HL-60/S4 treated with phorbol 12-myristate 13-acetate at 8.2 ng/mL for 4 days and 3 days (cell line): ENCODE data around the gene ITGB1.
"Not testable (repeated sequence)": the region's sequence is repeated elsewhere in the genome, so short reads cannot be mapped to it uniquely, and the experiment has no call there.

Experiments
- in situ Hi-C: fragments of 300-500 bp; cut with MboI; formaldehyde crosslinking; loops from 2 replicates; pipeline ENCODE4 v1.15.0; 2022; ENCODE audit warnings: low sequenced_read_pairs

The ITGB1 gene

DNA sequence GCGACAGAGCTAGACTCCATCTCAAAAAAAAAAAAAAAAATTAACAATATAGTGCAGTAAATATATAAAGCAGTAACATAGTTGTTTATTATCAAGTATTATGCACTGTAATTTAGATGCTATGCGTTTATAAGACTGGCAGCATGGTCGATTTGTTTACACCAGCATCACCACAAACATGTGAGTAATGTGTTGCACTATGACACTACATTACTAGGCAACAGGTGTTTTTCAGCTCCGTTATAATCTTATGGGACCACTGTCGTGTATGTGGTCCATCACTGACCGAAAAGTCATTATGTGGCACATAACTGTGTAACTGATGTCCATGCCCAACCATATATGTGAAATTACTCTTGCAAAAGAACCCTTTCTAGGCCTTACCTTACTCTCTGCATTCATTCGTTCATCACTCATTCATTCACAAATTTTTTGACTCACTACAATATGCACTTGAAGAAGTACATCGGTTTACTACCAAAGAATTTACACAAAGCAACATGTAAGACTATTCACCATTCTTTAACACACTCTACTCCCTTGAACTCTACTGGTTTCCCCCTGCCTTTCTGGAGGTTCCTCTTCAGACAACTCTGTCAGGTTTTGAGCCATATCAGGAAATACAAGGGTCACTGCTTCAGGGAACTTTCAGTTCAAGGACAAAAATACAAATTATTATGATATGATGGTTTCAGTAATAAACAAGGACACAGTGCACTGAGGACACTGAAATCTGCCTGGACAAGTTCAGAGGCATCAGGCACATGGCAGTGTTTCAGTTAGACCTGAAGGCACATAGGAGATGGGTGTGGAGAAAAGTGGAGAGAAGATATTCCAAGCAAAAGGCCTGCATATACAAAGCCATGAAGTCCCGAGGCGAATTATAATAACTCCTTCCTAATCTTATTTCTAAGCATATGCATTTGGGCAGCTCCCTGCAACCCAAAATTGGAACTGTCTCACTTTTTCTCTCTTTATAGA lies 17.4 kb downstream of the ITGB1 start:
- in situ Hi-C loops: no loop called here

DNA sequence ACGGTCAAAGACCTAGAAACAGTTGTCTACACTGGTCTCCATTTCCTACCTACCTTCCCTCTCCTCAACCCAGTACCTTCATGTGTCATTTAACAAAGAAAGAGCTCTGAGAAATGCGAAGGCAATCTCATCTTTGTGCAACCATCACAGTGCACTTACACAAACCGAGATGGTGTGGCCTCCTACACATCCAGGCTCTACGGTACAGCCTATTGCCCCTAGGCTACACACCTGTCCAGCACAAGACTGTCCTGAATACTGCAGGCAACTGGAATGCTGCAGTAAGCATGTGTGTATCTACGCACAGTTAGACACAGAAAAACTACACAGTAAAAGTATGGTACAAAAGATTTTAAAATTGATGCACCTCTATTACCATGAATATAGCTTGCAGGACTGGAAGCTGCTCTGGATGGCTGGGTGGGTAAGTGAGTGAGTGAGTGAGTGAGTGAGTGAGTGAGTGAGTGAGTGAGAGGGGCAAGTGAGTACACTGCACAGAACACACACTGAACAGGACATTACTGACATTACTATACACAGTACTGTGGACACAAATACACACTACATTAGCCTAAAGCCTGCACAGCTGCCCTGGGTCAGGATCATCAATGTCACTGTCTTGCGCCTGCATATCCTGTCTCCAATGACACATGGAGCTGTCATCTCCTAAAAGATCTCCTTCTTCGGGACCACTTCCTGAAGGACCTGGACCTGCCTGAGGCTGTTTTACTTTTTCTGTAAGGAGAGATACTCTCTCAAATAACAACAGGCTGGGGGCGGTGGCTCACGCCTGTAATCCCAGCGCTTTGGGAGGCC lies 18.5 kb downstream of the ITGB1 start:
- in situ Hi-C loops: no loop called here

- in situ Hi-C loops: no loop called here
These were observed 19.4 kb downstream of the ITGB1 start for GRCh38 chr10:32938554-32939061.

DNA sequence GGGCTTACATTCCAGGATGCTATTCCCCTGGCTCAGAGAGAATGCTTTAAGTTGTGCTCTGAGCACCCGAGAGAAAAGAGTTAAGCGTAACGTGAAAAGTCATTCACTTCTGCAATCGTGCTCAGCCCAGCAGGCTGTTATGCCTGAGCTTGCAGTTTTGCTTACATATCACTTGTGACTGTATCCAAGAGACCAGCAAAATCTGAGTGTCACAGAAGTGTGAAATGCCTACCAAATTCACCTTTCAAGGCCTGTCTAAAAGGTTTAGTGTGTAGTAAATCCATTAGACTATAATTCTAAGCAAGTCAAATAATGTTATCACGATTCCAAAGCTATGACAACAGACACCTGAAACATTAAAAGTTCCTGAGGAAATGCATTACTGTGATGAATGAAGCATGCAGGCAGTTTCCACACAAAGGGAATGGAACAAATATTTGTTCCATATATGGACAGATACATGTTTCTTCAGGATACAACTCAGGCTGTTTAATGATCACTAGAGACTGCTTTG lies 20.1 kb downstream of the ITGB1 start:
- in situ Hi-C loops: no loop called here

GRCh38 chr10:32932225-32932729 lies 25.8 kb downstream of the ITGB1 start:
- in situ Hi-C loops: no loop called here

DNA sequence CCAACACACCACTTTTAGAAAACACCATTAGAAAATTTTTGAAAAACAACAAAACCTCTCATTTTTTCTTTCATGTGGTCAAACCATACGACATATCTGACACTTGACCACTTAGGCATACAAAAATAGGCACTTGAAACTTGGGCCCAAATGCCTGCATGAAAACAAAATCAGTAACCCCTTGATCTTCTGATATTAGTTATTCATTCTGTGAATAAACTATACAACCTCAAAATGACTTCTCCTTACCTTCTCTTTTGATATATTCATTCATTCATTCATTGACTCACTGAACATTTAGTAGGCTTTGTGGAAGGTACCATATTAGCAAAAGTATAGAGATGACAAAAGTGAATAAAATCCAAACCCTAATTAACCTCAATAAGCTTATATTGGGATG lies 26.4 kb downstream of the ITGB1 start:
- in situ Hi-C loops: no loop called here

DNA sequence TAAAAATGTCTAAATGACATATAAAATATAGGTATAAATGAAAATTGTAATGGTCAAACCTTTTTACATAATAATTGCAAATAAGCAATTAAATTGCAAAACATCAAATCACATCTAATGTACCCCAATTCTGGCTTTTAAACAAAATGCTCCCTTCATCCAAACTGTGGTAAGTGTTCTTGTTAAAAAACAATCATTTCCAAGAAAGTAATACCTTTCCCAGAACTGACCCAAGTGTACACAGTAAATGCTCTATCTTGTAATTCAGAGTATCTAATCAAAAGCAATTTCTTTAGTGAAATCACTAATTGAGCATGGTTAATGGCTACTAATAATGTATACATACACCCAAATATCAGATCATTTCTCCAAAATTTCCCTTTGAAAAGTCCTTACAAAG lies 28.0 kb downstream of the ITGB1 start:
- in situ Hi-C loops: no loop called here

DNA sequence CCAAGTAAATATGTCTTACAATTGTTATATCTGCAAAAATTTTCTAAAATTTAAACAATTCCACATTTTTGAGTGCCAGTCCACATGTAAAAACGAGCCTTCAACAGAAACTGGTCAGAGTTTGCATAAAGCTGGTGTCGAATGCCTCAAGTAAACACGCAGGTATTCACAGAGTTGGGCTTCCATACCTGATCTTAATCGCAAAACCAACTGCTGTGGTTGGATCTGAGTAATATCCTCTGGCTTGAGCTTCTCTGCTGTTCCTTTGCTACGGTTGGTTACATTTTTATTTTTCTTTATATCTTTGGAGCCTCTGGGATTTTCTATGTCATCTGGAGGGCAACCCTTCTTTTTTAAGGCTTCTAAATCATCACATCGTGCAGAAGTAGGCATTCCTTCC lies 28.4 kb downstream of the ITGB1 start:
- in situ Hi-C loops: no loop called here

DNA sequence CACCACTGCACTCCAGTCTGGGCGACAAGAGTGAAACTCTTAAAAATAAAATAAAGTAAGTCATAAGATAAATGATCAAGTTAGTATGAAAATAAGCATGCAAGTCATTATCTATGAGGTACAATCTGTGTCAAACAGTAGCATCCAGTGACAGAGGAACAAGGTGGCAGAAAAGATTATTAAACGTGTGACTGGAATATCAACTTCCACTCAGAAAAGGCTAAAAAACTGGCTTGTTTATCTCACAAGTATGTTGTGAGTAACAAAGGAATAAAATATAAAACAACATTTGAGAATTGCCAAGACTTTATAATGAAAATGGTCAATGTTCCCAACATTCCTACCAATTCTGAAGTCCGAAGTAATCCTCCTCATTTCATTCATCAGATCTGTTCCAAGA lies 30.3 kb downstream of the ITGB1 start:
- in situ Hi-C loops: no loop called here

GRCh38 chr10:32923849-32924248 lies 34.2 kb downstream of the ITGB1 start:
- in situ Hi-C loops: no loop called here

DNA sequence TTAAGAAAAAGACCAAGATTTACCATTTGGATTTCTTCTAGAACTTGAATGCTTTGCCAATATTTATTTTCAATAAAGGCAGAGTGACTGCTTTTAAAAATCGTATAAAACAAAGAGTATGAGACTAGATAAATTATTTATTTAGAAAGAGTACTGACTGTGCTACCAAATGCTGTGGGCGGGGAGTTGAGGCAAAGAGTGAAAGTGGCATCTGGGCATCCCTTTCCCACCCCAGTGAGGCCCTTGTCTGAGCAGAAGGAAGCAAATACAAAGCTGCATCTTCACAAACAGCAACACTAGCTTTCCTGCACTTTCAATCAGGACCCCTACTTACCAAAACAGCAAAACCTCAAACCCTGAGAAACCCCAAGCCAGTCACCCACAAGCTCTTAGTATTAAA lies 34.9 kb downstream of the ITGB1 start:
- in situ Hi-C loops: no loop called here

DNA sequence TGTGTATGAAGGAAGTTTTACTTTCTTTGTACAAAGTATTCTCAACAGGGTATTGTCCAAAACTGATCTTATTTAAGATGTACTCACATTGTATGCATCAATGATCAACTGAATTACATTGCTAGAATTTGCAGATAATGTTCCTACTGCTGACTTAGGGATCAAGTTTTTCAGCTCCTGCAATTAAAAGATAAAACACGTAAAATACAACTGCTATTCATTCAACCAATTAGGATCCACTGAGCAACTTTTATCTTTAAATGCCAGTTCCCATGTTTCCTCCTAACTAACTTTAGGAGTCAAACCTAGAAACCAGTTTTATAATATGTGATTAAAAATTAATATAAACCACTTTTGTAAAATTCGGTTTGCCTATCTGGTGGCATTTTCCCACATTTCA lies 35.9 kb downstream of the ITGB1 start:
- in situ Hi-C loops: no loop called here

DNA sequence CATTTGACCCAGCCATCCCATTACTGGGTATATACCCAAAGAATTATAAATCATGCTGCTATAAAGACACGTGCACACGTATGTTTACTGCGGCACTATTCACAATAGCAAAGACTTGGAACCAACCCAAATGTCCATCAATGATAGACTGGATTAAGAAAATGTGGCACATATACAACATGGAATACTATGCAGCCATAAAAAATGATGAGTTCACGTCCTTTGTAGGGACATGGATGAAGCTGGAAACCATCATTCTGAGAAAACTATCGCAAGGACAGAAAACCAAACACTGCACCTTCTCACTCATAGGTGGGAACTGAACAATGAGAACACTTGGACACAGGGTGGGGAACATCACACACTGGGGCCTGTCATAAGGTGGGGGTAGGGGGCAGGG lies 40.2 kb downstream of the ITGB1 start:
- in situ Hi-C loops: not testable (repeated sequence)

- in situ Hi-C loops: no loop called here
These were observed 46.6 kb downstream of the ITGB1 start for GRCh38 chr10:32911285-32912016.

GRCh38 chr10:32909970-32910369 lies 48.1 kb downstream of the ITGB1 start:
- in situ Hi-C loops: not testable (repeated sequence)

GRCh38 chr10:32909456-32909855 lies 48.6 kb downstream of the ITGB1 start:
- in situ Hi-C loops: no loop called here

DNA sequence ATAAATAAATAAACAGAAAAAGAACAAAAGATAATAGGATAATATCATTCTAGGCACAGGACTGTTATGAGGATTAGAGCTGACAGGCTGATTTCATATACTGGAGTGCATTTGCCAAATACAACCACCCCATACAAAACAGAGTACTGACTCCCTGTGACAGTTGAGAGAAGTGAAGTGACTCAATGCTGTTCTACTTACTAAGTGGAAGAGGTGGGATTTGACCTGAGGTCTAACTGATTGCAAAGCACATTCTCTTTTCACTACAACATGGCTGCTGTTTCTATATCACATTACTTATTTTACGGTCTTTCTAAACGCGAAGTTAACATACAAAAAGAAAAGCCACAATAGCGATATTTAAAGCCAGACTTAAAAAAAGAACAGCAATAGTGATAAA lies 51.4 kb downstream of the ITGB1 start:
- in situ Hi-C loops: no loop called here

GRCh38 chr10:32905466-32905865 lies 52.6 kb downstream of the ITGB1 start:
- in situ Hi-C loops: no loop called here

DNA sequence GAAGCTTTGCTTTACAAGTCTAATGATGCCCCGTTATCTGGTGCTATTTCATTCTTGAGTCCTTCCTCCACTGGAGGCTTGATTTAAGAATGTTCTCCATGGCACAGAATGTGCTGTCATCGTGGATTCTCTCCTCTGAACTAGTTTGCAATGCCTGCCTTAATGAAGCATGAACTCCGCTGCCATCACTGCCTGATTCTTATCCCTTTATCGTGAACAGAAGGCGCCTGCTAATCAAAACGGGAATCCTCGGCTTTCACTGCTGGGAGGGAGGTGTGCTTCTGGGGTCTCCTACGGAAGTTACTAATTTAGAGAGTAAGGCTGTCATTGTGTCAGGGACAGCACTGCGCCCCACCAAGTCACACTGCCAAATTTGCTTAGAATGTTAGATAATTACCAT lies 56.2 kb downstream of the ITGB1 start:
- in situ Hi-C loops: no loop called here

DNA sequence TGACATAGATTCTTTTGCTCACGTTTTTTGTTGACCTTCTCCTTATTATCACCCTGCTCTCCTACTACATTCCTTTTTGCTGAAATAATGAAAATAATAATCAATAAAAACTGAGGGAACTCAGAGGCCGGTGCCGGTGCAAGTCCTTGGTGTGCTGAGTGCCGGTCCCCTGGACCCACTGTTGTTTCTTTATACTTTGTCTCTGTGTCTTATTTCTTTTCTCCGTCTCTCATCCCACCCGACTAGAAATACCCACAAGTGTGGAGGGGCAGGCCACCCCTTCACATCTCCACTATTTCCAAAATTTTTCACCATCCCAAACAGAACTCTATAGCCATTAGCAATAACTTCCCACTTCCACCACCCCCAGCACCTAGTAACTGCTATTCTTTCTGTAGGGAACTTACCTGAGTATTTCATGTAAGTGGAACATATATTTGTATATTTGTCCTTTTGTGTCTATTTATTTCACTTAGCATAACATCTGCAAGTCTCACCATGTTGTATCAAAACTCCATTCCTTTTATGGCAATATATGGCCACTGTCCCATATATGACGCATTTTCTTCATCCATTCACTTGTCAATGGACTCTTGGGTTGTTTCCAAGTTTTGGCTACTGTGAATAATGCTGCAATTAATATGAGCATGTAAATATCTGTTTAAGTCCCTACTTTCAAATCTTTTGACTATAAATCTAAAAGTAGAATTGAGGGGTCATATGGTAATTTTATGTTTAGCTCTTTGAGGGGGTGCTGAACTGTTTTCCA lies 62.6 kb downstream of the ITGB1 start:
- in situ Hi-C loops: not testable (repeated sequence)
